Erythroblast (primary cell): ENCODE data around the gene GALNT9.

Experiments
- GATA1 ChIP-seq: IDR thresholded peaks from 2 replicates; pipeline ENCODE4 v1.6.1; 2011; ENCODE audit warnings: low read depth, mild to moderate bottlenecking, control low read depth, low read length, moderate library complexity
- POLR2A ChIP-seq: IDR thresholded peaks from 2 replicates; pipeline ENCODE4 v1.6.1; 2011; ENCODE audit warnings: mild to moderate bottlenecking, low read length

DNA sequence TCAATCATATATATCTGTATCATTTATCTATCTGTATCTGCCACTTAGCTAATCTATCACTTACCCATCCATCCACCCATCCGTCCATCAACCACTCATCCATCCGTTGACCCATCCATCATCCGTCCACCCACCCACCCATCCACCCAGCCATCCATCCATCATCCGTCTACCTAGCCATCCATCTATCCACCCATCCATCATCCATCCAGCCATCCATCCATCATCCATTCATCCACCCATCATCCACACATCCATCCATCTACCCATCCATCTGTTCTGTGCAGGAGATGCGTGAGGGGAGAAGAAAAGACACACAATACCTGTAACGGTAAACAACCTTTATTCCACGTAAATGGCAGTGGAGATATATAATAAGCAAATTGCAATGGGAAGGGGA is 165.0 kb downstream of the GALNT9 start:
- TF ChIP-seq POLR2A, result no peak
- no peak for TF ChIP-seq GATA1
